HCT116 (cell line): ENCODE measurements around the gene ADAMTS9. TPM values are rescaled to one million over a fixed set of nuclear protein-coding genes. Genes with fewer than 3 reads are reported as not detected.
"Not testable (repeated sequence)": the region's sequence is repeated elsewhere in the genome, so short reads cannot be mapped to it uniquely, and the experiment has no call there.

Source experiments
- ATAC-seq: fragments of 200-7000 bp; cut with Tn5 transposase; 2 replicates; pipeline ENCODE4 v1.9.1; 2020; ENCODE audit warnings: mild to moderate bottlenecking, moderate library complexity
- BruUV-seq: library from RNA; stranded (reverse); fragments of 400-500 nt; replicated peaks from 2 replicates; lab custom pipeline; 2021; lab: Mats Ljungman, UMichigan
- CTCF ChIA-PET: fragments of 300-600 bp; sonication (Branson Sonifier 250); formaldehyde crosslinking; loops from one replicate; lab custom pipeline; 2021; ENCODE audit warnings: antibody characterized with exemption; lab: Charles Lee
- POLR2A ChIA-PET: fragments of 300-600, 350-600 bp; sonication (Branson Sonifier 250); formaldehyde crosslinking; loops from one replicate; lab custom pipeline; 2021; ENCODE audit warnings: antibody characterized with exemption; lab: Charles Lee
- RAD21 ChIA-PET, 2 experiments: fragments of 300-600 bp; sonication (Branson Sonifier 250); formaldehyde crosslinking; loops; one replicate each; lab custom pipeline; 2023; ENCODE audit warnings: low total read pairs in 2 of 2; ENCODE audit not compliant: uncharacterized antibody in 2 of 2, unreplicated experiment in 2 of 2, low non-redundant PET in 1 of 2; lab: Charles Lee
- DNase-seq: peaks from one replicate; pipeline ENCODE4 v3.0.0-alpha.2; 2010; ENCODE audit warnings: low read depth, low spot score
- H2AFZ ChIP-seq: fragments of 200-600 bp; shearing (Covaris generic), sonication (generic); 2 replicates; pipeline ENCODE4 v1.6.1; 2017; ENCODE audit warnings: low read depth, mixed run types, mixed read lengths, antibody characterized with exemption, low read length; ENCODE audit not compliant: poor library complexity, severe bottlenecking
- H3K27ac ChIP-seq: 2 replicates; pipeline ENCODE4 v1.5.1; 2012; ENCODE audit warnings: low read depth, low read length
- H3K27me3 ChIP-seq: fragments of 200-600 bp; sonication (generic); 2 replicates; pipeline ENCODE4 v1.6.1; 2016; ENCODE audit warnings: mixed run types, low read length, mixed read lengths; ENCODE audit not compliant: insufficient read depth
- H3K36me3 ChIP-seq, 2 experiments: fragments of 200-500 bp in 1 of 2; fragments of 200-600 bp in 1 of 2; sonication (Bioruptor generic) in 1 of 2; sonication (generic) in 1 of 2; 2 replicates each; pipeline versions ENCODE4 v1.5.1 to v1.6.1; 2014 to 2016; ENCODE audit warnings: low read length in 2 of 2, inconsistent platforms in 1 of 2, mixed read lengths in 1 of 2, mixed run types in 1 of 2; ENCODE audit not compliant: insufficient read depth in 2 of 2, control insufficient read depth in 1 of 2
- H3K4me1 ChIP-seq, 2 experiments: fragments of 200-600 bp in 1 of 2; sonication (generic) in 1 of 2; 2 replicates each; pipeline versions ENCODE4 v1.5.1 to v1.6.1; 2012 to 2017; ENCODE audit warnings: low read length in 2 of 2, inconsistent platforms in 1 of 2, mild to moderate bottlenecking in 1 of 2, mixed read lengths in 1 of 2, mixed run types in 1 of 2, moderate library complexity in 1 of 2; ENCODE audit not compliant: insufficient read depth in 2 of 2, control insufficient read depth in 1 of 2
- H3K4me2 ChIP-seq: fragments of 200-600 bp; sonication (generic); 2 replicates; pipeline ENCODE4 v1.6.1; 2017; ENCODE audit warnings: mixed run types, low read length, mixed read lengths
- H3K4me3 ChIP-seq, 2 experiments: fragments of 200-600 bp in 1 of 2; sonication (generic) in 1 of 2; replicated peaks in 1 of 2; 2 replicates each; pipeline ENCODE4 v1.5.1; 2011 to 2016; ENCODE audit warnings: low read length in 2 of 2, control low read depth in 1 of 2, low read depth in 1 of 2, mild to moderate bottlenecking in 1 of 2, mixed read lengths in 1 of 2, mixed run types in 1 of 2
- H3K79me2 ChIP-seq: fragments of 200-600 bp; sonication (generic); 2 replicates; pipeline ENCODE4 v1.6.1; 2017; ENCODE audit warnings: mild to moderate bottlenecking, mixed run types, low read length, moderate library complexity, mixed read lengths; ENCODE audit not compliant: insufficient read depth
- H3K9ac ChIP-seq: fragments of 200-600 bp; sonication (generic); 2 replicates; pipeline ENCODE4 v1.6.1; 2016; ENCODE audit warnings: low read length, mixed read lengths
- H3K9me2 ChIP-seq: fragments of 200-600 bp; sonication (generic), shearing (Covaris generic); 2 replicates; pipeline ENCODE4 v1.6.1; 2017; ENCODE audit warnings: mixed run types, mild to moderate bottlenecking, moderate library complexity; ENCODE audit not compliant: insufficient read depth
- H3K9me3 ChIP-seq, 2 experiments: fragments of 200-500 bp in 1 of 2; fragments of 200-600 bp in 1 of 2; sonication (Bioruptor generic) in 1 of 2; sonication (generic) in 1 of 2; 2 replicates each; pipeline ENCODE4 v1.6.1; 2014 to 2017; ENCODE audit warnings: low read length in 2 of 2, mixed read lengths in 2 of 2, inconsistent platforms in 1 of 2, low read depth in 1 of 2, mild to moderate bottlenecking in 1 of 2, mixed run types in 1 of 2, moderate library complexity in 1 of 2; ENCODE audit not compliant: control insufficient read depth in 1 of 2, insufficient read depth in 1 of 2
- H4K20me1 ChIP-seq: fragments of 200-600 bp; sonication (generic), shearing (Covaris generic); 2 replicates; pipeline ENCODE4 v1.6.1; 2017; ENCODE audit warnings: mixed run types, mild to moderate bottlenecking, moderate library complexity; ENCODE audit not compliant: insufficient read depth
- ATF3 ChIP-seq: IDR thresholded peaks from 2 replicates; pipeline ENCODE4 v1.6.1; 2012
- EGR1 ChIP-seq: IDR thresholded peaks from 2 replicates; pipeline ENCODE4 v1.6.1; 2012; ENCODE audit warnings: low read depth
- ELF1 ChIP-seq: IDR thresholded peaks from 2 replicates; pipeline ENCODE4 v1.6.1; 2012; ENCODE audit warnings: low read depth, borderline replicate concordance
- SP1 ChIP-seq: IDR thresholded peaks from 2 replicates; pipeline ENCODE4 v1.6.1; 2012; ENCODE audit warnings: low read depth
- SRF ChIP-seq: IDR thresholded peaks from 2 replicates; pipeline ENCODE4 v1.6.1; 2012; ENCODE audit warnings: low read depth
- TCF7L2 ChIP-seq: IDR thresholded peaks from 2 replicates; pipeline ENCODE4 v1.7.0; 2011; ENCODE audit warnings: borderline replicate concordance, inconsistent platforms; ENCODE audit not compliant: insufficient read depth, insufficient read length; ENCODE audit errors: extremely low read depth
- YY1 ChIP-seq: IDR thresholded peaks from 2 replicates; pipeline ENCODE4 v1.6.1; 2011; ENCODE audit warnings: low read length, low read depth, moderate library complexity, mild to moderate bottlenecking; ENCODE audit not compliant: insufficient replicate concordance; ENCODE audit errors: extremely low read depth
- intact Hi-C: fragments of 100-400 bp; cut with micrococcal nuclease; formaldehyde crosslinking; loops from 2 replicates; pipeline ENCODE4 v1.10.0; 2022
- total RNA-seq: library from RNA; stranded (reverse); gene quantifications from one replicate; pipeline ENCODE4 v1.2.1, GENCODE V29; 2021; ENCODE audit not compliant: unreplicated experiment

The ADAMTS9 gene
- total RNA-seq, 1 experiment from 2014 or later = 0.05 TPM

- H3K4me3 ChIP-seq, H3K36me3 ChIP-seq, RAD21 ChIA-PET, CTCF ChIA-PET, POLR2A ChIA-PET, intact Hi-C loops, H3K4me1 ChIP-seq, H4K20me1 ChIP-seq, H3K9me3 ChIP-seq, H2AFZ ChIP-seq, H3K9ac ChIP-seq, H3K27ac ChIP-seq, DNase-seq, H3K79me2 ChIP-seq, H3K4me2 ChIP-seq, H3K9me2 ChIP-seq, BruUV-seq, ATAC-seq: not testable (repeated sequence)
- peaks cover 21% of the 10 kb centered on the region for H3K27me3 ChIP-seq
Measured at GRCh38 chr3:64545239-64545638, 142.6 kb downstream of the ADAMTS9 start.

DNA sequence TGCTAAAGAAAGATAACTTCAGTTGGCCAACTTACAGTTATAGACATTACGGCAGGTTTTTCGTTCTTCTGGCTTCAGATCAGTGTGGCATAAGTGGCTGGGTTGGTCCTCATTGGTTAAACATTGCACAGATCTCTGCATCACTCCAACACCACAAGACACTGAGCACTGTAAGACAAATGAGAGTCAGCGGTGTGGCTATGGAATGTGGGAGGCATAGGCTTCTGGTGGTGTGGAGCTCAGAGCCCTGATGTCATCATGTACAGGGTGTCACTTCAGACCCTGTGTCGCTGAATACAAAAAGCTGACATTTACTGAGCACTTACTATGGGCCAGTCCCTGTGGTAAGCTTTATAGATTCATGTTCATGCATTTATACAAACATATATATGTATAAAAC is 146.0 kb downstream of the ADAMTS9 start:
- Histone ChIP-seq H3K27ac (no peak overlapping the region), H3K4me3 (no peak overlapping the region), H3K9ac (no peak overlapping the region), H2AFZ (no peak overlapping the region), H3K4me2 (no peak overlapping the region), H4K20me1 (no peaks in the 10 kb centered on the region), H3K9me2 (no peaks in the 10 kb centered on the region), H3K79me2 (no peaks in the 10 kb centered on the region), H3K36me3 (no peaks in the 10 kb centered on the region), H3K9me3 (no peaks in the 10 kb centered on the region), H3K27me3 (peaks cover 46% of the 10 kb centered on the region), H3K4me1 (no peaks in the 10 kb centered on the region)
- ATAC-seq (no peak), DNase-seq (no peak)
- POLR2A ChIA-PET = no interaction called here
- RAD21 ChIA-PET = no interaction called here
- TF ChIP-seq SRF (no peak), YY1 (no peak), EGR1 (no peak), TCF7L2 (no peak), ATF3 (no peak), ELF1 (no peak), SP1 (no peak)
- BruUV-seq = no TSS peak
- CTCF ChIA-PET = no interaction called here
- intact Hi-C loops = no loop called here
